Activated CD4-positive, alpha-beta T cell treated with anti-CD3 and anti-CD28 coated beads for 24 hours (primary cell): ENCODE measurements around the gene GRK3.

Source experiments
- DNase-seq, 2 donors: peaks; one replicate each; pipeline ENCODE4 v3.0.0-alpha.2; 2020; ENCODE audit warnings: low read depth in 2 of 2

Gene GRK3

DNA sequence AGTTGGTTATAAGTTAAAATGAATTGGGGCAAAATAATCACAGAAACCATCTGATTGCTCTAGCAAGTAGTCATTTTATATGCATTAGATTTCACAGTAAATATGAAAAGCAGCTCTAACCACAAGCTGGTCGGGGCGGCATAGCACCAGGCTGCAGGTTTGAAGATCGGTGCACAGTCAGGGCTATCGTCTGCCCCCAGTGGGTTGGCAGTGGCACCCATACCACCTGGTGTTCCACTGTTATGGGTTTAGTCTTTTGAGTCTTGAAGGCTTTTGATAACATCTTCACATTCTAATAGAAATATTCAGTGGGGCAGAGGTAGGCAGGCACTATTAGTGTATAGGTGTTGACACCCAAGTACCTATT, 62.1 kb downstream of the GRK3 start:
- no peak for DNase-seq

DNA sequence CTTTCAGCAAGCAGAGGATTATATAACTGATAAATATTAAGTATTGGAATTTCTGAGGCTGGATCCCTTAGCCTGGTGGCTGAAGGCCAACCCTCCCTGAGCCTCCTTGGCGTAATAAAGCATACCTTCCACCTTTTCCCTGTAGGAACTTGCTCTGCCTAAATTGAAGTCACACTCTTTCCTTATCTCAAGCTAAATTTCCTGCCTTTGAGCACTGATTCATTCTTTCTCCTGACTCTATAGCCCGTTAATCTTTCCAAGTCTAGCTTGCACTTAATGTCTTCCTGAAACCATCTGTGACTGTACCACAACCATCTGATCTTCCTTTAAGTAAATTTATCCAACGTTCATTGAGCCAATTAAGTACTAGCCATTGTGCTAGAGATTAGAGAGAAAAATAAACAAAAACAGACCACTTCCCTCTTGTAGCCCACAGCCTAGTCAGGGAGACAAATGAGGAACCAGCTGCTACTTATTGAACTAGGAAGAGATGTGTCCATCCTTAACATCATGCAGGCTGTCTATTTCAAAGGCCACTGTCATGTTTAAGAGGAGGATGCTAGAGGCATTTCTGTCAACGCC, 62.9 kb downstream of the GRK3 start:
- no peak for DNase-seq

DNA sequence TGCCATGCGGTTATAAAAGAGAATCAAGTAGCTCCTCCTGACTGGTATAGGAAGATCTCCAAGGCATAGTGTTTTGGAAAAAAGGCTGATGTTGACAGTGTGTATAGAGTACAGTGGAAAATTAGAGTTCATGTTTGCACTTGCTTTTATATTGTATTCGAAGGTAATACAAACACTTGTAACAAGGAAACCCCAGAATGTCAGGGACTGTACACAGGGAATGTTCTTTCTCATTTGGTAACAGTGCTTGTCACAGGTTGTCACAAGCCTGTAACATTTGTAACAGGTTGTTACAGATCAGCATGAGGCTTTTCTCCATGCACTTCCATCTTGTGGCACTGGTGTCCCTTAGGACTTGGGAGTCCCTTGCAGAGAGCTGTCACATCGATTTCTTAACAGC, 64.0 kb downstream of the GRK3 start:
- no peak for DNase-seq

DNA sequence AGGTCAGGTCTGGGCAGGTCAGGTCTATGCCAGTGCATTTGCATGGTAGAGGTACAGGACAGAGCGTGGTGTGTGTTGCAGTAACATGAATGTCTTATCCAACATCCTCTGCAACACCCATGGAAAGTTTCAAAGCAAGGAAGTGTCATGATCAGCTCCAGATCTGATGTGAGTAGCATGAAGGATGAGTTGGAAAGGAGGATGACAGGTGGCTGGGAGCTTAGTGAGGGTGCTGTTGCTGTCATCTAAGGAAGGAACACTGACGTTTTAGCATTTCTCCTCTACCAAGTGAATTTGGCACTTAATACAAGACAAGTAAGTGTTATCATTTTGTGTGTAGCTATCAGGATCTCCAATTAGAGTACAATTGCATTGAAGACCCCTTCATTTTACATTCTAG, 65.1 kb downstream of the GRK3 start:
- DNase-seq, result no peak

DNA sequence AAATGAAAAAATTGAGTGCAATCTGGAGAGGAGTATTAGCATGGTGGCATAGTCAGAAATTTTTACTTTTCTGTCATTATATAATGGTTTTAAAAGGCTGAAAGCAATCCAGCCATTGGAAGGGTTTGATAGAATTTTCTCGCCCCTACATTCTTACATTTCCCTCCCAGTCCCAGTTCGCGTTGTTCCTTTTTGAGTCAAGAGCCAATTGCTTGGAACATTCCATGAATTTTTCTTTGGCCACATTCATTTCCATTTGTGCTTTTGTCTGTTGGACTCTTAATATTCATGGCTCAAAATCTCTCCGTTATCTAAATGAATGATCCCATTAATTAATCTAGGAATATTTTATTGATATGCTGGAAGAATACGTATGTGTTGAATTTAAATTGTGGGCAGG, 66.0 kb downstream of the GRK3 start:
- no peak for DNase-seq

DNA sequence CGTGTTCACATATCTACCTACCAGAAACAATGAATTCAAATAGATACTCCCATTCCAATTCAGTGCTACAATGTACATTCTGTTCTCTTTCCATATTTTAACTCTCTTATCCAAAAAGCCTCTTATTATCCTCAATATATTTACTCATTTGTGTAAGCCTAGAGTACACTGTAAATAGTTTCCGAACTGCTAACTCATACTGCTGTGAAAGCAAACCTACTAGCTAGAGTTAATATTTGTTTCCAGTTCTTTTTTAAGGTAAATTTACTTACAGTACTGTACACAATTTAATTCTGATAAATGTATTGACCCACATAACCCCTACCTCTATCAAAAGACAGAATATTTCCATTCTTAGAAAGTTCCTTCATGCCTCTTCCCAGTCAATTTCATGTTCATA, 71.8 kb downstream of the GRK3 start:
- DNase-seq, result no peak

DNA sequence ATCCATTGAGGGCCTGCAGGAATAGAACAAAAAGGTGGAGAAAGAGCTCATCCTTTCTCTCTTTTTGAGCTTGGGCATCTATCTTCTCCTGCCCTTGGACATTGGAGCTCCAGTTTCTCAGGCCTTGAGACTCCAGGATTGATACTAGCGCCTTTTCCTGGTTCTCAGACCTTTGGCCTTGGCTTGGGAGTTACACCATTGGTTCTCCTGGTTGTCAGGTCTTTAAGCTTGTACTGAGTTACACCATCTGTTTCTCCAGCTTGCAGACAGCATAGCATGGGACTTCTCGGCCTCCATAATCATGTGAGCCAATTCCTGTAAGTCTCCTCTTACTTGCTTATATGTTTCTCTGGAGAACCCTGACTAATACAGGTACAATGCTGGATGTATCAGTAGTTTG, 72.6 kb downstream of the GRK3 start:
- DNase-seq, result no peak

DNA sequence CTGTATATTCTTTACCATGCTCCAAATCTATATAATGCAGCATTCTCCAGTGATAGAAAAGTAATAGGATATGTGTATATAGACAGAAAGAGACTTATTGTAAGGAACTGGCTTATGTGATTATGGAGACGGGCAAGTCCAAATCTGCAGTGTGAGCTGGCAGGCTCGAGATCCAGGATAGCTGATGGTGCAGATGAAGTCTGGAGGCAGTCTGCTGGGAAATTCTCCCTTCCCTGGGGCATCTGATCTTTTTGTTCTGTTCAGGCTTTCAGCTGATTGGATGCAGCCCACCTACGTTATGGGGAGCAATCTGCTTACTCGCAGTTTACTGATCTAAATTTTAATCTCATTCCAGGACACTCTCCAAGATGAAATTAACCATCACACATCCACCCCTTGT, 73.2 kb downstream of the GRK3 start:
- DNase-seq, result no peak

DNA sequence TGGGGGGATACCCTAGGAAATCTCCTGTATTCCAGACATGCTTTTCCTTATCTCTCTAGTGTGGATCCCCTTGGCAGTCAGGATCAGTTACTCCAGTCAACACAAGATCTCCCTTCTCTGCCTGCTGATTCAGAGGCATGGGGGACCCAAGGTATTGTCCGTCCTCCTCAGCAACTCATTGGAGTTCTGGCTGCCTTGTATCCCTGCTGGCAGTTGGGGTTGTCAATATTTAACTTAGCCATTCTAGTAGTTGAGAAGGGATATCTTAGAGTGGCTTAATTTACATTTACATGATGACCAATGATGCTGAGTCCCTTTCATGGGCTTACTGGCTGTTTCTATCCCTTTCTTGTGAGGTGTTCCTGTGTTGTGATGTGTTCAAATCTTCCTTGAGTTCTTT, 74.2 kb downstream of the GRK3 start:
- DNase-seq, result no peak

DNA sequence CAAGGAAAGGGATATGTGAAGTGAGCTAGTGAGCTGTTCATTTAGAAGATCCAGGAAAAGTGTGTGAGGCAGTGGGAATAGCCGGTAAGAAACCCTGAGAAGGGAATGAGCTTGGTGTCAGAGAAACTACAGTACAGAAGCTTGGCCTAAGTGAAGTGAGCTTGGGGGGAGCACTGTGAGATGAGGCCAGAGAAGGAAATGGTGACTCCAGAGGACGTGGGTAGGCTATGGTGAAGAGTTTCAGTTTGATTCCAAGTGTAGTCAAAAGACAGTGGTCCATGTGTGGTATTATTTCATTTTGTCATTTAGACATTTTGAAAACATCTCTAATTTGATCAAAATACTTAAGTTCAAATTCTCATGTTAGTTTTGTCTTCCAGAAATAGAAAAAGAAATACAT, 77.2 kb downstream of the GRK3 start:
- DNase-seq, result no peak

DNA sequence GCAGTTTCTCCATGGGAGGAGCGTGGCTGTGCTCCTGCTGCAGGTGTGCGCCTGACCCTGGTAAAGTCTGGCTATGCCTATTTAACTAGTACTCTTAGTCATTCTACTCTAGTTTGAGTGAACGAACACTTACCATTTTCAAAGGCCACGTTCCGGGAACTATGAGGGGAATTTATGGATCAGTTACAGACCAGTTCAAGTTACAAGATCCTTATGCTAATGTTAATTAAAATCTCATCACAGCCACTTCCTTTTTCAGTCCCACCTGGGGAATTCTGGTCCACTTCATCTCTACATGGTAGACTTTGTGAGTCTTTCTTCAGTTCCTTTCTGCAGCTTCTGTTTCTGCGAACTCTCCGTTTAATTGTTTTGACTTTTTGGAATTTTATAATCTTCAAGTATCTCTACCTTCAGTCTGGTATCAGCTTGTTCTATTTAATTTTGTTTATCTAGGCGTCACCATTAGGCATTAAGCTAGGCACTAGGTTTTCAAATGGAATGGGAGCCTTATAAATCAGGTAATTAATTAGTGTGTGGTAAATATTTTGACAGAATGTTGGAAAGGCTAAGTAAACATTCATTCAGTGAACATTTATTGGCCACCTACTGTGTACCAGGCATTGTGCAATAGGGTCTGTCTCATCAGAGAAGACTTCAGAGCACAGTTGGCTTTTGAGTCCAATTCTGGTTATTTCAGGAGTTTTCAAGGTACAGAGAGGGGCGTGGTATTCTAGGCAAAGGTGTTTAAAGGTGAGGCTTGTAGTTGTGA, 78.9 kb downstream of the GRK3 start:
- DNase-seq, result no peak

DNA sequence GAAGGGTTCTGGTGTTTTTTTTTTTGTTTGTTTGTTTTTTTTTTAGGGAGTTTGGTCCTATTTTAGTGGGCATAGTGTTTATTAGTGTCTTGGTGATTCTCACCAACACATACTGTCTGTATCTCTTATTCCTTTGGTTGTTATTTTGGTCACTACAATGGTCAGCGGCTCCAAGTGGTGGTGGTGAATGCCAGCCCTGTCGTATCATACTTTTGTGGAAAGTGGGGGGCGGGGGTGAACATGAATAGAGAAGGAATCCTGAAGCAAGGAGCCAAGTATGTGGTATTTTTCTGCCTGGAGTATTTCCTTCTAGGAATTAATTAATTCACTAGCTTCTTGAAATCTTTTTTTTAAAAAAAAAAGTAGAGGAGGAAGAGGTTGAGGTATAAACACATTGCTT, 79.6 kb downstream of the GRK3 start:
- no peak for DNase-seq

DNA sequence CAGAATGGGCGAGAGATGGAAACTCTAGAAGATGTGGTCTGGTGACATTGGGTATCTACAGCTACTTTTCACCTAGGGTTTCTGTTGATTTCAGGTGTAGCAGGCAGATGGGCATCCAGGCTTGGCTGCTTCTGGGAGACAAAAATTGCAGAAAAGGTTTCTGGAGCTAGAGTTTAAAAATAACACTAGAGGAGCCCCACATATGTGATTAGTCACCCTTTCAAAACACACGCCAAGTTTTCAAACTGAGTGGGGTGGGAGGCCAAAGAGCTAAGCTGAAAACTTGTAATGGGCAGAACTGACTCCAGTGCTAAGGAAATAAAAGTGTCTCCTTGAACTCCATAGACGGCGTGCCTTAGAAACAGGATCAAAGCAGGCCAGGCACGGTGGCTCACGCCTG, 80.8 kb downstream of the GRK3 start:
- DNase-seq, result no peak

DNA sequence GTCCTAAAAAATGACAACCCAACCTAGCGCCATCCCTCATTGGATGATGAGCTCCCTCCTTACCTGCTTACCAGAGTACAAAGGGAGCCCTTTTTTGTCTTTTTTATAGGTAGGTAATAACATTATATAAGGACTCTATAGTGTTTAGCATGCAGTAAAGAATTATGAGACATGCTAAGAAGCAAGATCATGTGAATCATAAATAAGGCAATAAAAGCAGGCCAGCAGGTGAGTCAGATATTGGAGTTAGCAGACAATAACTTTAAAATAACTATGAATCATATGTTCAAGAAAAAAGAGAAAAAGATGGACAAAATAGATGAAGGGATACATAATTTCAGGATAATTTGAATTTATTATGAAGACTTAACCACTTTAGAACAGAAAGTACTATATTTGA, 81.5 kb downstream of the GRK3 start:
- no peak for DNase-seq

DNA sequence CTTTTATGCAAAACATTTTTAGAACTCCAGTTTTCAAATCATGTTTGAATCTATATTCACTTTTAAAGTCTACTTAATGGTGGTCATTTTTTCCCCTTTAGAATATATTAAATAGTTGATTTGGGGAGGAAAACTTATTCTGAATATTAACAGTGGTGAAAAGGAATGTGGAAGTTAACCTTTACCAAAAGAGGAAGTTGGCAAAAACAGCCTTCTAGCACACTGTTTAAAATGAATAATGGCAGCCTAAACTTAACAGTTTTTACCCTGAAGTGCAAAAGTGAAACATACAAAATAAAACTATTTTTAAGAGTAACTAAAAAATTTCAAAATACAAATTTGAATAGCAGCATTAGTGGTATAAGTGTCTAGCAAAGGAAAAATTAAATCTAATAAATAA, 86.4 kb downstream of the GRK3 start:
- no peak for DNase-seq

DNA sequence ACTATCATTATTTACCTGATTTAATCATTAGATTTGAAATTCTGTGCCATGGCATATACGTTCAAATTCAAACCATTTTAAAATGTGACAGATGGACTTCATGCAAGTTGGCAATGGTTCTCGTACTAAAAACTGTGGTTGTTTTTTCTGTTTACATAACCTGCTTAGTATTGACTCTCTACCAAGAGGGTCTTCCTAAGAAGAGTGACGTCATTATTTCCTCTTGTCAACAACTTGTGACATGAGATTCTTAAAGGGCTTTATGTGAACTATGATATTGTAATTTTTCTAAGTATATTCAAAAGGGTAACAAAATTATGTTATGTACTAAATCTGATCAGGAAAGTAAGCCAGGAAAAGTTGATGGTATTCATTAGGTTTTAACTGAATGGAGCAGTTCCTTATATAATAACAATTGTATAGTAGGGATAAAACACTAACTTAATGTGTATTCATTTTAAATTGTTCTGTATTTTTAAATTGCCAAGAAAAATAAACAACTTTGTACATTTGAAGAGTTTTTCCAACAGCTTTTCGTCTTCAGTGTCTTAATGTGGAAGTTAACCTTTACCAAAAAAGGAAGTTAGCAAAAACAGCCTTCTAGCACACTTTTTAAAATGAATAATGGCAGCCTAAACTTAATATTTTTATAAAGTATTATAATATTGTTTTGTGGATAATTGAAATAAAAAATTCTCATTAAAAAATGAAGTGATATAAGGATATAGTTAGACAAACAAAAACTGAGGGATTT, 87.0 kb downstream of the GRK3 start:
- no peak for DNase-seq

DNA sequence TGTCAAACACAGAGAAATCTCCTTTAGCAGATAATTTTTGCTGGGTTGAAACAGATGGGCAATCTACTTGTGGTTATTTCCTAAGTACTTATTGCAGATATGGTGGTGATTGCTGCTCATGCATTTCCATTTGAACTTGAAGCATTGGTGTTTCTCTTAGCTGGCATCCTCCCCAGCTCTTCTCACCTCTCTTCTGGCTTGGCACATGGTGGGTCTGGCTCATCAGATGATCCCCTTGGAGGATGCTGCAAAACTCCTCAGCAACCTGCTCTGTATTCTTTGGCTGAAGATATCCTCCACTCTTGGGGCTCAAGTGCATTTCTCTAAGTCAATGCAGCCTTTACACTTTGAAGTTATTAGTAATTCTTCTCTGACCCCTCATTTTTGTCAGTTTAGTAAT, 90.2 kb downstream of the GRK3 start:
- no peak for DNase-seq

DNA sequence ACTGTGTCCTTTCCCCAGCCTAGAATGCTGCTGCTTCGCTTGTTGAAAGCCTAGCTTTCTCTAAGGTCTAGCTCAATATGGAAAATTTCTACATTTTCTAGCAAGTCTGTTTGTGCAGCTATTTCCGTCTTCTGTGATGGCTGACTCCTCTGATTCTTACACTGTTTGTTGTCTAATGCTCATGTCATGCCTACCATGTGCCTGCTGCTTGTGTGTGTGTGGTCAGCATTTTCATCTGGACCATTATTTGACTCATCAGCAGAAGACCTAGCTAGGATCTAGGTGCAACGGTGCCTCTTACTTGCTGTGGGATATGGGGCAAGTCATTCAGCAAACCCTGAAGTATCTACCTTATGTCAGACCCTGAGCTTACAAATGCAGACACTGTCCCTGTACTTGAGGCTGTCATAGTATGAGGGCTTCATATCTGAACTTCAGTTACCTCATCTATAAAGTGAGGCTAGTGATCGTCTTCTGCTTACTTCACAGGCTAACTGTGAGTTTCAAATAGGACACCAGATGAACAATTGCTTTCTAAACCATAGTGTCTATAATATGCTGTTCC, 91.0 kb downstream of the GRK3 start:
- DNase-seq, result no peak

DNA sequence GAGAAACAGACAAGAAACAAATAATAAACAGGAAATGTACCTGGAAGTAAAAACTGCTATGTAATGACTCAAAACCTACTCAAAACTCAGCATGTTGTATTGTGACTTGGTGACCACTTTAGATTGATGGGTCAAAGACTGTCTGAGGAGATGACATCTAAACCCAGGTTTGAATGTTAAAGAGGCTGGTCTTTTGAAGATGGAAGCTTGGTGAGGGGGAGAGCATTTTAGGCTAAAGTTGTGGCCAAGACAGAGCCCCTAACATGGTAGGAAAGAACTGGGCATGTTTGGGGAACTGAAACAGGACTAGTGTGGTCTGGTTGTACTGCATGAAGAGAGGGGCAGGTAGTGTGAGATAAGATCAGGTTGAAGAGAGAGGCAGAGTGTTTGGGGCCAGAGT, 92.2 kb downstream of the GRK3 start:
- no peak for DNase-seq

DNA sequence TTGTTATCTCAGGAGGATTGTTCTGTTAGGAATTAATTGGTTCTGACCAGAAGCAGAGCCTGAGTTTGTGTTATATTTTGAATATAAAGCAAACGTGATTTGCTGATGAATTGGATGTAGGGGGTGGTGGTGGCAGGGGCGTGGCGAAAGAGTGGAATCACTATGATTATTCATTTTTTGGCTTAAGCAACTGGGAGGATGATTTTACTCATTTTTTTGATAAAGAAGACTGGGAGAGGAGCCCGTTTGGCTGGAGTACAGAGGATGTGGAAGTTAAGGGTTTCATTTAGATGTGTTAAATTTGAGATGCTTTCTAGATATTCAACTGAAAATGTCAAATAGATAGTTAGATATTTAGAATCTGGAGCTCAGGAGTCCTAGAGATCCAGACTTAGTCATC, 94.2 kb downstream of the GRK3 start:
- no peak for DNase-seq

DNA sequence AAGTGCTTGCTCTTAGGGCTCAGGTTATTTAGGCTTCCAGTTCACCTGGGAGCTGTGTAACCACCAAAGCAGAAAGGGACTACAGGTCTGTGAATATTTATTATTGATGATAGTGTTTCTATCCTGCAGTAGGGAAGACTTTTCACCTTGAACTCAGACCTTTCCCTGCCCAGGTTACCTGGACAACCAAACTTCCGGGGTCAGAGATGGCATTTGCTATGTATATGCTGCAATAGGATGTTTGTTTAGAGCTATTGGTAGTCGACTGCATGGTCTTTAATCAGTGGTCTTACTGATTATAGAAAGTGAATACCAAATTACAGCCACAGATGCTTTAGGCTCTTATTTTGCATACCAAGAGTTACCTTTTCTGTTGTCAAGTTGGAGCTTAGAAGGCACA, 94.9 kb downstream of the GRK3 start:
- DNase-seq, result no peak

DNA sequence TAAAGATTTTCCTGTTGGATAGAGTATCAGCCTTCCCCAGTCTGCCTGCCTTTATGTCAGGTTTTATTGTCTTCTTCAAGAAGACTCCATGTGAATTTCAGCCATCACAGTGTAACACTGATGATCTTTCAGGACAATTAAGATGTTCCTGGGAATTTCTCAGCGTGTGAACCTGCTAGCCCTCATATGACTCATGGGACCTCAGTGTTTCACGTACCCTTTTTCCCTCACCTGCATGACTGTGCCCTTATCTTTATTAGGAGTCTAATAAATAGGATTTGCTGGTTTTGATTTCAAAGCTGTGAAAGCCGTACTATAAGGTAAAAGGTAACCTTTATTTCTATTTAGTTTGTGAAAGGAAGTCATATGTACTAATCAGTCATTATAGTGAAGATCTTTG, 95.9 kb downstream of the GRK3 start:
- DNase-seq, result no peak

DNA sequence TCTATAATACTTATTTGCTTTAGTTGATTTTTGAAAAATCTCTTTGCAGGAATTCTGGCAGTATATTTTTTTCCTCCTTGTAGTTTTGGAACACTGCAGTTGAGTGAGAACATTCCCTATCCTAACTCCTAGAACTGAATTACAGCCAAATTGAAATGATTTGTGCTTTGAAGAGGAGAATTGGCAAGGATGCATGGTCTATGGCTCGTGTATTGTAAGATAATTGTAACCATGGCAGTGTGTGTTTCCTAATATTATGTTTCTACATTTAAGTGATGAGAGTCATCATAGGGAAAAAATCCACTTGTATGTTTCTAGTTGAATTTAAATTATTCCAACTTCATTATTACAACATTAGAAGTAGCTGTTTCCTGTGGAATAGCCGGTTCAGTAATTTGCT, 96.6 kb downstream of the GRK3 start:
- no peak for DNase-seq
